Inferior parietal cortex (tissue), 1 donor: Measurements from ENCODE around the gene MAPKAPK2.
"Not testable (repeated sequence)": the region's sequence is repeated elsewhere in the genome, so short reads cannot be mapped to it uniquely, and the experiment has no call there.

ENCODE experiments used
- DNase-seq: peaks from one replicate; pipeline ENCODE4 v3.0.0-alpha.2; 2016; ENCODE audit errors: extremely low spot score

The MAPKAPK2 gene

GRCh38 chr1:206776229-206776628, 91.5 kb downstream of the MAPKAPK2 start:
- no peak for DNase-seq

- DNase-seq, result no peak
Measured at GRCh38 chr1:206778031-206778430, 93.3 kb downstream of the MAPKAPK2 start.

- DNase-seq, result not testable (repeated sequence)
Measured at GRCh38 chr1:206778911-206779310, 94.2 kb downstream of the MAPKAPK2 start.

GRCh38 chr1:206779638-206780037, 94.9 kb downstream of the MAPKAPK2 start:
- DNase-seq, result no peak

GRCh38 chr1:206782448-206782847, 97.7 kb downstream of the MAPKAPK2 start:
- no peak for DNase-seq

GRCh38 chr1:206783506-206783905, 98.8 kb downstream of the MAPKAPK2 start:
- DNase-seq, result no peak
